K562 (cell line): ENCODE results near the gene REEP2. TPM values are rescaled to one million over a fixed set of nuclear protein-coding genes. Genes with fewer than 3 reads are reported as not detected.

Experiments
- FIP1L1 ChIP-seq: fragments of 200-400 bp; formaldehyde crosslinking; IDR thresholded peaks from 2 replicates; pipeline ENCODE4 v1.6.1; 2018; ENCODE audit warnings: mild to moderate bottlenecking, low read depth, low read length; ENCODE audit not compliant: poor library complexity, severe bottlenecking
- HEY1 ChIP-seq: fragments of 250-450 bp; sonication (Bioruptor Pico); IDR thresholded peaks from 2 replicates; pipeline ENCODE4 v1.5.0; 2020; ENCODE audit warnings: mild to moderate bottlenecking, moderate library complexity, borderline replicate concordance
- HNRNPK ChIP-seq: fragments of 200-400 bp; formaldehyde crosslinking; IDR thresholded peaks from one replicate; pipeline ENCODE4 v1.6.1; 2018; ENCODE audit warnings: mild to moderate bottlenecking, low read depth, low read length; ENCODE audit not compliant: poor library complexity, severe bottlenecking
- HNRNPL ChIP-seq: fragments of 200-400 bp; formaldehyde crosslinking; IDR thresholded peaks from 2 replicates; pipeline ENCODE4 v1.6.1; 2017; ENCODE audit warnings: low read depth, mild to moderate bottlenecking, low read length
- HNRNPLL ChIP-seq: fragments of 200-400 bp; formaldehyde crosslinking; IDR thresholded peaks from 2 replicates; pipeline ENCODE4 v1.6.1; 2017; ENCODE audit warnings: low read length, low read depth, mild to moderate bottlenecking; ENCODE audit not compliant: poor library complexity, severe bottlenecking
- polyA plus RNA-seq, 8 experiments: library from polyadenylated mRNA; depleted of rRNA in 4 of 8; stranded (reverse) in 5 of 8; unstranded in 3 of 8; fragments of >200 nt; fragmentation: Nextera tagmentation in 2 of 8; fragmentation: Illumina TruSeq in 1 of 8; extraction: Ambion mirVana in 2 of 8; extraction: Trizol in 1 of 8; gene quantifications; 2 replicates each; pipeline versions ENCODE4 v1.2.1 to v1.2.3, GENCODE V29; 2011 to 2014; ENCODE audit warnings: inconsistent platforms in 1 of 8, missing spikeins in 1 of 8
- total RNA-seq, 7 experiments: library from RNA; depleted of rRNA in 6 of 7; stranded (reverse); fragments of >200 nt in 6 of 7; fragmentation: Illumina TruSeq in 2 of 7; extraction: Trizol in 2 of 7; gene quantifications; 2 replicates each; pipeline versions ENCODE4 v1.2.1 to v1.2.3, GENCODE V29; 2011 to 2021; ENCODE audit warnings: low replicate concordance in 1 of 7
- TF ChIP-seq, protein P1 (sequence below), 2 experiments: fragments of 450-650 bp in 1 of 2; IDR thresholded peaks; 2 replicates each; pipeline ENCODE4 v1.6.1; 2011 to 2017; ENCODE audit warnings: low read depth in 2 of 2, antibody characterized with exemption in 1 of 2, borderline replicate concordance in 1 of 2, low read length in 1 of 2, mild to moderate bottlenecking in 1 of 2, mixed read lengths in 1 of 2; ENCODE audit not compliant: control insufficient read depth in 1 of 2

Gene REEP2
- total and polyA plus RNA-seq, 9 of the 15 experiments (the other 6 are each of a cell fraction or from before 2014, with no cell fraction given) = 0.03 to 1.1 (median 0.12) TPM; not detected in 1

DNA sequence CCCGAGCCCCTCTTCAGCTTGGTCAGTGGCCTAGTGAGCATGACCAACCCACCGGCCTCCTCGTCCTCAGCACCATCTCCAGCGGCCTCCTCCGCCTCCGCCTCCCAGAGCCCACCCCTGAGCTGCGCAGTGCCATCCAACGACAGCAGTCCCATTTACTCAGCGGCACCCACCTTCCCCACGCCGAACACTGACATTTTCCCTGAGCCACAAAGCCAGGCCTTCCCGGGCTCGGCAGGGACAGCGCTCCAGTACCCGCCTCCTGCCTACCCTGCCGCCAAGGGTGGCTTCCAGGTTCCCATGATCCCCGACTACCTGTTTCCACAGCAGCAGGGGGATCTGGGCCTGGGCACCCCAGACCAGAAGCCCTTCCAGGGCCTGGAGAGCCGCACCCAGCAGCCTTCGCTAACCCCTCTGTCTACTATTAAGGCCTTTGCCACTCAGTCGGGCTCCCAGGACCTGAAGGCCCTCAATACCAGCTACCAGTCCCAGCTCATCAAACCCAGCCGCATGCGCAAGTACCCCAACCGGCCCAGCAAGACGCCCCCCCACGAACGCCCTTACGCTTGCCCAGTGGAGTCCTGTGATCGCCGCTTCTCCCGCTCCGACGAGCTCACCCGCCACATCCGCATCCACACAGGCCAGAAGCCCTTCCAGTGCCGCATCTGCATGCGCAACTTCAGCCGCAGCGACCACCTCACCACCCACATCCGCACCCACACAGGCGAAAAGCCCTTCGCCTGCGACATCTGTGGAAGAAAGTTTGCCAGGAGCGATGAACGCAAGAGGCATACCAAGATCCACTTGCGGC lies 28.2 kb downstream of the REEP2 start (continued):
- TF ChIP-seq, protein P1, sequence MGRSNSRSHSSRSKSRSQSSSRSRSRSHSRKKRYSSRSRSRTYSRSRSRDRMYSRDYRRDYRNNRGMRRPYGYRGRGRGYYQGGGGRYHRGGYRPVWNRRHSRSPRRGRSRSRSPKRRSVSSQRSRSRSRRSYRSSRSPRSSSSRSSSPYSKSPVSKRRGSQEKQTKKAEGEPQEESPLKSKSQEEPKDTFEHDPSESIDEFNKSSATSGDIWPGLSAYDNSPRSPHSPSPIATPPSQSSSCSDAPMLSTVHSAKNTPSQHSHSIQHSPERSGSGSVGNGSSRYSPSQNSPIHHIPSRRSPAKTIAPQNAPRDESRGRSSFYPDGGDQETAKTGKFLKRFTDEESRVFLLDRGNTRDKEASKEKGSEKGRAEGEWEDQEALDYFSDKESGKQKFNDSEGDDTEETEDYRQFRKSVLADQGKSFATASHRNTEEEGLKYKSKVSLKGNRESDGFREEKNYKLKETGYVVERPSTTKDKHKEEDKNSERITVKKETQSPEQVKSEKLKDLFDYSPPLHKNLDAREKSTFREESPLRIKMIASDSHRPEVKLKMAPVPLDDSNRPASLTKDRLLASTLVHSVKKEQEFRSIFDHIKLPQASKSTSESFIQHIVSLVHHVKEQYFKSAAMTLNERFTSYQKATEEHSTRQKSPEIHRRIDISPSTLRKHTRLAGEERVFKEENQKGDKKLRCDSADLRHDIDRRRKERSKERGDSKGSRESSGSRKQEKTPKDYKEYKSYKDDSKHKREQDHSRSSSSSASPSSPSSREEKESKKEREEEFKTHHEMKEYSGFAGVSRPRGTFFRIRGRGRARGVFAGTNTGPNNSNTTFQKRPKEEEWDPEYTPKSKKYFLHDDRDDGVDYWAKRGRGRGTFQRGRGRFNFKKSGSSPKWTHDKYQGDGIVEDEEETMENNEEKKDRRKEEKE (IDR thresholded peaks at IDR 0.05; ENCODE audit: borderline replicate concordance in 1 of 2, control insufficient read depth in 1 of 2, low read depth in 2 of 2, low read length in 1 of 2) = peak in 1 of 2 experiments; percentile 82; a peak in 1 of 4 replicates
- TF ChIP-seq HNRNPK (peak; percentile 10), HNRNPLL (peak; percentile 86), HNRNPL (peak; percentile 85; the same call in 1 of the 2 replicates), FIP1L1 (peak; percentile 100), HEY1 (no peak)
